ENCODE measurements around the gene PARD3B. TPM values are rescaled to one million over a fixed set of nuclear protein-coding genes. Genes with fewer than 3 reads are reported as not detected.
A peak's percentile ranks its signal among the peaks of the same experiment; 100 is the strongest.

The PARD3B gene
- total and polyA plus RNA-seq, 2 of the 8 experiments (the other 6 are each of a cell fraction or from before 2014, with no cell fraction given) = 1.2 to 5.7 TPM

DNA sequence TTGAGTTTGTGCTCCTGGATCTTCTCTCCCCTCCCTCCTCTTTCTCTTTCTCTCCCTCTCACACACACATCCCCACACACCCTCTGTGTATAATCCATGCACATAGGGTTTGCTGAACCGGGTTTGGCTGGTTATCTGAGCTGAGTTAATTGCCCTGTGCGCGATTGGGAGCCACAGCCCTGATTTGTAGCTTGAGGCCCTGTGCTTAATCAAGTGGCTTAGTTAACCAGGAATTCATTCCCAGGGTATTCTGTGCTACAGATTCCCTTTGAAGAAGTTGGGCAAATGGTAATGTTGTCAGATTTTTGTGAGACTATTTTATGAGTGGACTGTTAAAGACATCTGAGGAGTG is 6.2 kb downstream of the PARD3B start:
- peaks cover 0 to 5% (median 4%) of the 10 kb centered on the region in 4 experiments; a peak in 5 of 7 replicates for H3K4me1 ChIP-seq (replicated peaks in 1 of 4; ENCODE audit: control insufficient read depth in 3 of 4, insufficient read depth in 4 of 4, low read length in 3 of 4)
- no peak overlapping the region for H2AK5ac ChIP-seq (ENCODE audit: low read depth, low read length)
- peaks cover 0 to 1% of the 10 kb centered on the region in 2 experiments for H4K20me1 ChIP-seq (replicated peaks in 1 of 2; ENCODE audit: control insufficient read depth in 1 of 2, insufficient read depth in 2 of 2, low read length in 2 of 2)
- no peaks in the 10 kb centered on the region for H3K9me3 ChIP-seq (ENCODE audit: insufficient read depth in 2 of 2, low read depth in 1 of 2, low read length in 1 of 2)
- H2BK5ac ChIP-seq (ENCODE audit: low read depth, low read length) = no peak overlapping the region
- H2AFZ ChIP-seq (ENCODE audit: low read length) = no peak overlapping the region
- no peak overlapping the region for H2BK15ac ChIP-seq (ENCODE audit: low read length)
- peak overlapping the region; percentile 41; the same call in 1 of the 2 replicates for H2BK12ac ChIP-seq (ENCODE audit: low read depth, low read length)
- DNase-seq (ENCODE audit: low read depth in 1 of 2, low spot score in 2 of 2) (no peak), FAIRE-seq (no peak)
- H3K4me3 ChIP-seq (ENCODE audit: extremely low read depth in 1 of 4, insufficient read depth in 2 of 4, low read depth in 3 of 4, low read length in 4 of 4) = no peak overlapping the region
- no peak overlapping the region for H3K18ac ChIP-seq (ENCODE audit: extremely low read depth, low read length)
- 86% methylated on average over 3 of the region's 3 CpGs; no CpG with 5 or more reads in 1 of the 2 experiments for WGBS, 2 experiments (ENCODE audit: extremely low coverage in 1 of 2, insufficient coverage in 1 of 2, insufficient read length in 1 of 2, insufficient replicate concordance in 2 of 2, low coverage in 1 of 2, low lambda C conversion rate in 2 of 2, missing lambda C conversion rate in 1 of 2)
- no peaks in the 10 kb centered on the region for H3K36me3 ChIP-seq (ENCODE audit: control insufficient read depth in 2 of 4, insufficient read depth in 4 of 4, low read length in 3 of 4)
- no peak overlapping the region for H3K27ac ChIP-seq (ENCODE audit: low read depth, low read length)
- H3K23me2 ChIP-seq (ENCODE audit: low read depth, low read length) = no peaks in the 10 kb centered on the region
- H4K91ac ChIP-seq (replicated peaks; ENCODE audit: insufficient read length, low read length) = no peak overlapping the region
- no peaks in the 10 kb centered on the region for H3K79me1 ChIP-seq (ENCODE audit: low read depth, low read length)
- ChIA-PET CTCF (ENCODE audit: partially characterized antibody) (interaction anchor here (0.9 to 1.4 kb wide), 2 partner anchors 13 to 120 kb away, joined by 3 read pairs; no protein-coding TSS in a partner anchor), POLR2A (ENCODE audit: partially characterized antibody) (no interaction called here)
- H3K27me3 ChIP-seq (replicated peaks in 1 of 4; ENCODE audit: control insufficient read depth in 3 of 4, extremely low read depth in 1 of 4, insufficient read depth in 3 of 4, low read length in 3 of 4) = peaks cover 0 to 2% (median 1%) of the 10 kb centered on the region in 4 experiments; a peak in 5 of 7 replicates
- no peak overlapping the region for H4K8ac ChIP-seq (ENCODE audit: extremely low read depth, insufficient read depth, low read length)
- no peaks in the 10 kb centered on the region for H3K79me2 ChIP-seq (ENCODE audit: control insufficient read depth in 1 of 2, insufficient read depth in 2 of 2, low read length in 2 of 2)
- H4K5ac ChIP-seq (ENCODE audit: insufficient read length, low read depth, low read length) = no peak overlapping the region
- no peak overlapping the region for H3K4ac ChIP-seq (replicated peaks; ENCODE audit: insufficient read length, low read depth, low read length)
- no peak overlapping the region for H3K14ac ChIP-seq (ENCODE audit: insufficient read length)
- no peak overlapping the region for H3K56ac ChIP-seq (replicated peaks; ENCODE audit: insufficient read length, low read depth, low read length)
- H3K23ac ChIP-seq (ENCODE audit: insufficient read length) = no peak overlapping the region
- TF ChIP-seq RAD21 (IDR thresholded peaks at IDR 0.05 in 1 of 2, conservative IDR thresholded peaks at IDR 0.05 in 1 of 2; ENCODE audit: low read depth in 2 of 2, low read length in 2 of 2) (no peak), TAF1 (IDR thresholded peaks at IDR 0.05; ENCODE audit: low read depth, low read length) (no peak)
- TF ChIP-seq, protein P1, sequence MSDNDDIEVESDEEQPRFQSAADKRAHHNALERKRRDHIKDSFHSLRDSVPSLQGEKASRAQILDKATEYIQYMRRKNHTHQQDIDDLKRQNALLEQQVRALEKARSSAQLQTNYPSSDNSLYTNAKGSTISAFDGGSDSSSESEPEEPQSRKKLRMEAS (IDR thresholded peaks at IDR 0.05) = no peak
- TF ChIP-seq, protein P2, sequence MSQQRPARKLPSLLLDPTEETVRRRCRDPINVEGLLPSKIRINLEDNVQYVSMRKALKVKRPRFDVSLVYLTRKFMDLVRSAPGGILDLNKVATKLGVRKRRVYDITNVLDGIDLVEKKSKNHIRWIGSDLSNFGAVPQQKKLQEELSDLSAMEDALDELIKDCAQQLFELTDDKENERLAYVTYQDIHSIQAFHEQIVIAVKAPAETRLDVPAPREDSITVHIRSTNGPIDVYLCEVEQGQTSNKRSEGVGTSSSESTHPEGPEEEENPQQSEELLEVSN (IDR thresholded peaks at IDR 0.05) = no peak
- H3K4me2 ChIP-seq (ENCODE audit: insufficient read depth in 1 of 2, low read depth in 2 of 2, low read length in 2 of 2) = no peak overlapping the region
- H3K9ac ChIP-seq (replicated peaks in 1 of 4; ENCODE audit: extremely low read depth in 1 of 4, low read depth in 3 of 4, low read length in 3 of 4) = no peak overlapping the region
- no peak overlapping the region for H2BK20ac ChIP-seq (ENCODE audit: low read length)
- H2BK120ac ChIP-seq (replicated peaks; ENCODE audit: low read depth, low read length) = no peak overlapping the region

Data from H1 (cell line).